GM12801 (cell line): ENCODE data around the gene HOXB7.

Experiments
- TF ChIP-seq, protein P1 (sequence below): IDR thresholded peaks from one replicate; pipeline ENCODE4 v1.5.1; 2011; ENCODE audit warnings: control low read depth; ENCODE audit not compliant: insufficient read length; ENCODE audit errors: extremely low read depth

HOXB7 gene

DNA sequence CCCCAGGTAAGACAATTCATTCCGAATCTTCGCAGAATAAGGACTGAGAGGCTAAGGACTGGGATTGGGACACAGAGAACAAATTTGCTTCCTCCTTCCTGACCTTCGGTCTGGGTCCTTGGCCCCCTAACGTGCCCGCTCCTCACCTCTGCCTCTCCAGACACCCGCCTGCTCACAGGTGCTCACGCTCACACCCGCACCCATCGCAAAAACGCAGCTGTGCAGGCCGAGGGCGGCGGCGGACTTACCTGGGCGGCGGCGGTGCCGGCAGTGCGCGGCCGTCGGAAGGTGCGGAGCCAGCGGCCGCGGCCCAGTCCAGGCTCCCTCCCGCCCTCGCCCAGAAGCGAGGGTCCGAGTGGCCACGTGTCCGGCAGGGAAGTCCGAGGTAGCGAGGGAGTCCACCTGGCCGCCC, 22.5 kb upstream of the HOXB7 start:
- TF ChIP-seq, protein P1, sequence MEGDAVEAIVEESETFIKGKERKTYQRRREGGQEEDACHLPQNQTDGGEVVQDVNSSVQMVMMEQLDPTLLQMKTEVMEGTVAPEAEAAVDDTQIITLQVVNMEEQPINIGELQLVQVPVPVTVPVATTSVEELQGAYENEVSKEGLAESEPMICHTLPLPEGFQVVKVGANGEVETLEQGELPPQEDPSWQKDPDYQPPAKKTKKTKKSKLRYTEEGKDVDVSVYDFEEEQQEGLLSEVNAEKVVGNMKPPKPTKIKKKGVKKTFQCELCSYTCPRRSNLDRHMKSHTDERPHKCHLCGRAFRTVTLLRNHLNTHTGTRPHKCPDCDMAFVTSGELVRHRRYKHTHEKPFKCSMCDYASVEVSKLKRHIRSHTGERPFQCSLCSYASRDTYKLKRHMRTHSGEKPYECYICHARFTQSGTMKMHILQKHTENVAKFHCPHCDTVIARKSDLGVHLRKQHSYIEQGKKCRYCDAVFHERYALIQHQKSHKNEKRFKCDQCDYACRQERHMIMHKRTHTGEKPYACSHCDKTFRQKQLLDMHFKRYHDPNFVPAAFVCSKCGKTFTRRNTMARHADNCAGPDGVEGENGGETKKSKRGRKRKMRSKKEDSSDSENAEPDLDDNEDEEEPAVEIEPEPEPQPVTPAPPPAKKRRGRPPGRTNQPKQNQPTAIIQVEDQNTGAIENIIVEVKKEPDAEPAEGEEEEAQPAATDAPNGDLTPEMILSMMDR = no peak

DNA sequence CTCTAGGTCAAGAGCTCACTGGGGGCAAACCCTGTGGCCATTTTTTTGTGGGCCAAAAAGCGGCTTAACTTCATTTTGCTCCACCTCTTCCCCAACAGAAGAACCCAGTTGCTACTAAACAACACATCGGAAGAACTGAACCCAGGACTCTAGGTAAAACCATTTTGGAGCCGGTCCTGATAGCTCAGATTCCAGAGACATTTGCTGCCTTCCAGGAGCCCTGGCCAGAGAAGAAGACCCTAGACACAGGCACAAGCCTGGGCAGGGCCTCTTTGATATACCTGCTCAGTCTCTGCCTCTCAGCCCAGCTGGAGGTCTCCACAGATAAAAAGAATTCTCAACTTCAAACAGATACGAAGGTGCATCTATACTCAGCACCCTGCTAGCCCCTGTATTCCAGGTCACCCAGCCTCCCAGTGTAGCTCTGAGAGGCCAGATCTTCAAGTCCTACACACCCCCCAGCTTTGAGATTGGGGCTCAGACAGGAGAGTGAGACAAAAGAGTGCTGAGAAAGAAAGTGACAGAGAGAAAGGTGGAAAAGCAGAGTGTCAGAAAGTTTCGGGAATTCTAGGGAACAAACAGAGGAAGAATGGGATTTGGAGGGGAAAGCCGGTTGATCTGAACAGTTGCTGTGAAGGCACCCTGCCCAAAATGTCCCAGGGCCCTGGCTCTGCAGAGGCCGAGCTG, 21.9 kb upstream of the HOXB7 start:
- TF ChIP-seq, protein P1 = no peak

DNA sequence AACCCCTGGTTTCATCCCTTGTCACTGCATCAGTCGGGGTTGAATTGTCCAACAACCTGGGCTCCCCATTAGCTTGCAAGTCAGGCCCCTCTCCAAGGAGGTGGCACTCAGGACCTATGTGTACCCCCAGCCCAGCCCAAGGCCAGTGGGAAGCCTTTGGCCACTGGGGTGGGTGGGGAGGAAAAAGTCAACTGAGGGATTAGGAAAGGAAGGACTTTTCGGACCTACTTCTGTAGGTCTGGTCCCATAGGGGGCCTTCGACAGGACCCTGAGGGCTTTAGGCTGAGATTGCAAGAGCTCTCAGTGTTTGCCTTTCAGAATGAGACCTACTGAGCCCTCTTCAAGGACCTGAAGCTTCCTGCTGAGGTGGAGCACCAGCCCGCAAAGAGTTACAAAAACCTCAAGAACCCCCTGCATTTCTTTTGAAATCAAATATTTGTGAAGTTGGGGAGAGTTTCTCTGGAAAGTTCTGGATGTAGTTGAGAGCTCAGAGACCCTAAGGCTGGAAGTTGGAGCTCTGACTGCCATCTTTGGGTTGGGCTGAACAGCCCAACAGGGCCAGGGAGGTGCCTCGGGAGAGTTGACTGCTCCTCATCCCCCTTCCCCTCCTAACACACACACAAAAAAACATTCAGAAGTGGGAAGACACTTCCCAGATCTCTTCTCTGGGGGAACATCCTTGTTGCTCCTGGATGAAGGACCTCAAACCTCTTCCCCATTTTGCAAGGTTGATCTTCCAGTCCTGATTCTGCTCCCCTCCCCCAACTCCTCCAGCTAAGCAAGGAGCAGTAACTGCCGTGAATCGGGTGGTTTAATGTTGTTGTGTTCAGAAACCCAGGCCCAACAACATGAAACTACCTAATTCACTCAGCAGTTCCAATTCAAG, 21.1 kb upstream of the HOXB7 start:
- TF ChIP-seq, protein P1 = no peak

DNA sequence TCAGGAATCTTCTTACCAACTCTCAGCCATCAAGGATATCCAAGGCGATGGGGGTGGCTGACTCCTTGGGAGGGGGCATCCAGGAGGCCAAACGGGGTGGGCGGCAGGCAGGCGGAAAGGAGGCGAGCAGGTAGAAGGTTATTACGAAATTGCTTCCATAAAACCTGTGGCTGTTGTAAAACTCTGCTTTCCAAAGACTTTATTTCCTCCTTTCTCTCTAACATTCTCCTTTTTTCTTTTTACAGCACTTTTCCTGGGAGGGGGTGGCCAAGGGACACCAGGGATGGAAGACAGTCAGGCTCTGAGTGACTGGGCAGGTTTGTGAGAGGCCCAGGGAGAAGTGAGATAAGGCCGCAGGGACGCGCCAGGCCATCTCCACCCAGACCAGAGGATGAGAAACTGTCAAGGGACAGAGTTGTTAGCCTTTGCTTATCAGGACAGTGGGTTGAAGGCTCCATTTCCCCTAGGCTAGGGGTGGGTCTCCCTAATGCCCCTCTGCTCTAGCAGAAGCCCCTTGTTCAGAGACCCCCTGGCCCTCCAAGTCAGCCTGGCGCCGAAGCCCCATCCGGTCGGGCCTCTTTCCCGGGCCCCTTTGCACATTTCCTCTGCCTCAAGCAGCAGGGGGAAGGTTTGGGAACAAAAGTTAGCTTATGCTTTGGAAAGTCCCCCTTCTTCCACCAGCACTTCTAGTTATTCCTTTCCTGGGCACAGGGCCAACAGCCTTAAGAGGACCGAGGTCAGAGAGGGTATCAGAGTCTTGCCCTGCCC, 20.3 kb upstream of the HOXB7 start:
- TF ChIP-seq, protein P1 = no peak

DNA sequence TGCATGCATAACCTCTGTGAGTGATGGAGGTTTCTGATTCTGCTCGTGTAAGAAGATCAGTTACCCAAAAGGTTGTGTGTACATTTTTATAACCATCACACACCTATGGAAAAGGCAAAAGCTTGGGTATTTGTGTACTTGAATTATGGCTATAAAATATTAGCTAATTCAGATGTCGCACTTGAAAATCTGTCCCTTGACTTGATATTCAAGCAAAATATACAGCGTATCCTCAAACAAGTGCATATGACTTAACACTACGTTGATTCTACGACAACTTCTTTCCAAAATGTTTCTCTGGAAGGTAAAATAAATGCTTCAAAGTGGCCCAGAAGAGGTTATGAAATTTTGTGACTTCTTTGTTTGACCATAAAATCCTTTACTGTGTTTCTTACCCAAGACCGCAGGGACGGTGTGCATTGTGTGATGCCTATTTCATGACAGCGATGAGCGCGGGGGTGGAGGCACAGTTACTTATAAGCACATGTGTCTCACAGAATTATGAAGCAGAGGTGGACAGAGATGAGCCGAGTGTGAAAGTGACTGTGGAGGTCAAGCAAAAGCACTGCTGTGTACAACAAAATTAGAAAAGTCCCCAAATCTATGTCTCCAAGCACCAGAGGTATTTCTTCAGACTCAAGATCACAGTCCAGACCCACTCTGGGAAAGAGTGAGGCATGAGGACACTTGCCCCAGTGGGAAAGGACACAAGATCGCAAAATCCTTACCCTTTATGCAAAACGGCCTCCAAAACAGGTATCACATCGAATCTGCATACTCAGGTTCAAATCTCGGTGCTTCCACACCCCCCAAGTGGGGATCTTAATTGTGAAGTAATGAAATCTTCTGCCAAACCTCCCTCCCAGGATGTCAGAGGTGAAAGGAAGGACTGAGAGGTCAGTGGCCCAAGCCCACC, 19.4 kb upstream of the HOXB7 start:
- TF ChIP-seq, protein P1 = no peak

DNA sequence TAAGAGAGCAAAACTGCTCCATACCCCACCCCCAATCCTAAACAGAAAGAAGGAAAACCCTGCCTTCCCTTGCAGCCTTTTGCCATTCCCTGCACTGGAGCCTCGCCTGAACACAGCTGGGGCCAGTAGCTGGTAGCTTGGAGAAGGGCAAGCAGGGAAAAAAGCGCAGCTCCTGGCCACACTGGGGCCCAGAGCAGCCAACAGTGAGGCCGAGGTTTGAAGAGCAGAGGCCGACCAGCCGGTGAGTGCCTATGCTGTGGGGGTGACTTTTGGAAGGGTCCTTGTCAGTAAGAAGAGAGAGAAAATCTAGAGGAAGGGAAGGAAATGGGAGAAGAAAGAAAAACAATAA, 18.6 kb upstream of the HOXB7 start:
- TF ChIP-seq, protein P1 = no peak
